Psoas muscle (tissue), 8 donors: ENCODE measurements around the gene ADGRB2. TPM values are rescaled to one million over a fixed set of nuclear protein-coding genes. Genes with fewer than 3 reads are reported as not detected.

ENCODE experiments used
- ATAC-seq, 4 donors: fragments of 200-7000 bp; cut with Tn5 transposase; one replicate each; pipeline ENCODE4 v1.9.1; 2020; ENCODE audit warnings: moderate library complexity in 3 of 4, mild to moderate bottlenecking in 2 of 4
- DNase-seq, 2 donors: peaks; one replicate each; pipeline ENCODE4 v3.0.0-alpha.2; 2020
- H3K27ac ChIP-seq: fragments of 200-600 bp; one replicate; pipeline ENCODE4 v1.8.0; 2022
- H3K27me3 ChIP-seq, 3 donors: fragments of 200-600 bp in 1 of 3; one replicate each; pipeline versions ENCODE4 v1.6.1 to v1.8.0; 2013 to 2022; ENCODE audit warnings: low read length in 2 of 3, mild to moderate bottlenecking in 2 of 3, moderate library complexity in 1 of 3; ENCODE audit not compliant: insufficient read depth in 3 of 3
- H3K36me3 ChIP-seq, 2 donors: fragments of 200-600 bp in 1 of 2; one replicate each; pipeline versions ENCODE4 v1.6.1 to v1.8.0; 2013 to 2022; ENCODE audit warnings: low read depth in 1 of 2, mild to moderate bottlenecking in 1 of 2, moderate library complexity in 1 of 2; ENCODE audit not compliant: insufficient read depth in 1 of 2
- H3K4me1 ChIP-seq: fragments of 200-600 bp; one replicate; pipeline ENCODE4 v1.8.0; 2022
- H3K4me3 ChIP-seq: fragments of 200-600 bp; one replicate; pipeline ENCODE4 v1.8.0; 2022; ENCODE audit warnings: mild to moderate bottlenecking
- H3K9me3 ChIP-seq: fragments of 200-600 bp; one replicate; pipeline ENCODE4 v1.8.0; 2022
- CTCF ChIP-seq: fragments of 200-600 bp; IDR thresholded peaks from one replicate; pipeline ENCODE4 v1.8.0; 2022; ENCODE audit warnings: antibody characterized with exemption
- WGBS, 3 donors: extraction: QIAGEN DNeasy Blood & Tissue Kit; methylation state at CpG; one replicate each; pipeline versions ENCODE4 v1.1.6 to v1.1.7; 2013; 5-methylcytosine and 5-hydroxymethylcytosine counted together
- intact Hi-C, 2 donors: fragments of 100-400 bp; cut with DNase I; formaldehyde crosslinking; loops; one replicate each; pipeline versions ENCODE4 v1.11.0 to v1.14.2; 2022
- polyA plus RNA-seq, 3 donors: library from polyadenylated mRNA; stranded (reverse); fragments of 200-250 nt; gene quantifications; one replicate each; pipeline ENCODE4 v1.2.3, GENCODE V29; 2013
- total RNA-seq, 4 donors: library from RNA; stranded (reverse); fragmentation: NEBNext Ultra II Directional in 2 of 4; extraction: Animal tissue kit (Norgen Biotek cat#: 25700) in 2 of 4; gene quantifications; one replicate each; pipeline versions ENCODE4 v1.2.1 to v1.2.4, GENCODE V29; 2021 to 2023
- donor health status: healthy with polysubstance abuse.
- donor health status: DM: no; HTN: no; CAD: no; lungs with moderate emphysema.
- donor health status: Bipolar disorder and iron deficiency.
- donor health status: healthy.
- donor health status: DM: yes; HTN: yes; CAD: no.
- donor health status: DM: no; HTN: no; CAD: no.
- donor health status: DM: no; HTN: no; CAD: no.
- donor health status: DM: yes; HTN: yes; CAD: no.

The ADGRB2 gene
- total and polyA plus RNA-seq, 7 donors = 0.44 to 1.8 (median 0.73) TPM

- intact Hi-C loops = loop anchor here in 1 of 2 donors (10.0 kb wide), 1 partner anchor 215 kb away; no protein-coding TSS in a partner anchor
- no peak overlapping the region for H3K4me3 ChIP-seq
- ATAC-seq (no peak), DNase-seq (peak in 1 of 2 donors; percentile 11)
- H3K36me3 ChIP-seq = no peaks in the 10 kb centered on the region
- peaks cover 0 to 14% (median 0%) of the 10 kb centered on the region in 3 donors for H3K27me3 ChIP-seq
- H3K4me1 ChIP-seq = no peaks in the 10 kb centered on the region
- 87 to 92% (median 90%) methylated on average over 9 of the region's 9 CpGs for WGBS, 3 donors
- H3K9me3 ChIP-seq = no peaks in the 10 kb centered on the region
- no peak overlapping the region for H3K27ac ChIP-seq
- no peak for TF ChIP-seq CTCF
These were observed 15.5 kb upstream of the ADGRB2 start for GRCh38 chr1:31779687-31780086.

- Histone ChIP-seq H3K4me3 (no peak overlapping the region), H3K27me3 (peaks cover 0 to 21% (median 3%) of the 10 kb centered on the region in 3 donors), H3K27ac (no peak overlapping the region), H3K36me3 (no peaks in the 10 kb centered on the region), H3K9me3 (no peaks in the 10 kb centered on the region), H3K4me1 (no peaks in the 10 kb centered on the region)
- ATAC-seq = no peak
- TF ChIP-seq CTCF = no peak
- WGBS, 3 donors = 79 to 84% (median 81%) methylated on average over 11 of the region's 11 CpGs
- DNase-seq = no peak
- intact Hi-C loops = no loop called here
These were observed 14.8 kb upstream of the ADGRB2 start for GRCh38 chr1:31778763-31779488.

- Histone ChIP-seq H3K9me3 (no peaks in the 10 kb centered on the region), H3K4me1 (no peaks in the 10 kb centered on the region), H3K4me3 (no peak overlapping the region), H3K36me3 (no peaks in the 10 kb centered on the region), H3K27ac (no peak overlapping the region), H3K27me3 (peaks cover 0 to 44% (median 19%) of the 10 kb centered on the region in 3 donors)
- no peak for TF ChIP-seq CTCF
- ATAC-seq (no peak), DNase-seq (no peak)
- 65 to 72% (median 70%) methylated on average over 3 of the region's 3 CpGs for WGBS, 3 donors
- intact Hi-C loops = no loop called here
These were observed 12.4 kb upstream of the ADGRB2 start for GRCh38 chr1:31776516-31776915.

GRCh38 chr1:31776032-31776431 is 11.9 kb upstream of the ADGRB2 start:
- no peak overlapping the region for H3K27ac ChIP-seq
- ATAC-seq = no peak

More at GRCh38 chr1:31776032-31776431, 11.9 kb upstream of the ADGRB2 start:
- Histone ChIP-seq H3K27me3 (peaks cover 0 to 44% (median 19%) of the 10 kb centered on the region in 3 donors), H3K4me1 (no peaks in the 10 kb centered on the region), H3K36me3 (no peaks in the 10 kb centered on the region), H3K4me3 (no peak overlapping the region), H3K9me3 (no peaks in the 10 kb centered on the region)
- 82 to 89% (median 85%) methylated on average over 5 of the region's 5 CpGs for WGBS, 3 donors
- TF ChIP-seq CTCF = no peak
- DNase-seq = no peak
- intact Hi-C loops = no loop called here
